Thyroid gland (tissue), 4 donors: Measurements from ENCODE around the gene RPL18A. TPM values are rescaled to one million over a fixed set of nuclear protein-coding genes. Genes with fewer than 3 reads are reported as not detected.

ENCODE experiments used
- DNase-seq, 2 donors: peaks; one replicate each; pipeline ENCODE4 v3.0.0-alpha.2; 2019
- H3K27ac ChIP-seq, 3 donors: fragments of 200-600 bp; sonication (generic); 1 replicate in 2 of 3; 2 replicates in 1 of 3; pipeline ENCODE4 v1.5.1; 2016 to 2019; ENCODE audit warnings: mild to moderate bottlenecking in 1 of 3, moderate library complexity in 1 of 3
- H3K27me3 ChIP-seq: fragments of 200-600 bp; sonication (generic); one replicate; pipeline ENCODE4 v1.5.1; 2019
- H3K36me3 ChIP-seq, 2 donors: fragments of 200-600 bp; sonication (generic); one replicate each; pipeline ENCODE4 v1.5.1; 2016 to 2019
- H3K4me1 ChIP-seq, 2 donors: fragments of 200-600 bp; sonication (generic); one replicate each; pipeline ENCODE4 v1.5.1; 2017 to 2019
- H3K4me3 ChIP-seq, 3 donors: fragments of 200-600 bp; sonication (generic); replicated peaks in 1 of 3; 1 replicate in 2 of 3; 2 replicates in 1 of 3; pipeline ENCODE4 v1.5.1; 2016; ENCODE audit warnings: mild to moderate bottlenecking in 1 of 3
- H3K9me3 ChIP-seq: fragments of 200-600 bp; sonication (generic); one replicate; pipeline ENCODE4 v1.5.1; 2017
- POLR2A ChIP-seq, 2 donors: fragments of 450-650 bp; IDR thresholded peaks; one replicate each; pipeline ENCODE4 v1.6.1; 2017; ENCODE audit warnings: antibody characterized with exemption in 2 of 2, mild to moderate bottlenecking in 2 of 2, moderate library complexity in 1 of 2
- WGBS, 2 donors: methylation state at CpG; one replicate each; pipeline ENCODE4 v1.1.5; 2017; 5-methylcytosine and 5-hydroxymethylcytosine counted together
- intact Hi-C: fragments of 100-400 bp; cut with DNase I; formaldehyde crosslinking; loops from one replicate; pipeline ENCODE4 v1.15.1; 2023
- total RNA-seq, 4 donors: library from RNA; depleted of rRNA; stranded (reverse); fragments of >200 nt; gene quantifications; one replicate each; pipeline ENCODE4 v1.2.3, GENCODE V29; 2016
- TF ChIP-seq, protein P1 (sequence below), 6 experiments: fragments of 200-600 bp in 3 of 6; fragments of 450-650 bp in 3 of 6; sonication (generic) in 3 of 6; IDR thresholded peaks; one replicate each; pipeline ENCODE4 v1.5.1; 2016 to 2019; ENCODE audit warnings: antibody characterized with exemption in 6 of 6, mild to moderate bottlenecking in 2 of 6, inconsistent platforms in 1 of 6, moderate library complexity in 1 of 6

Gene RPL18A
- total RNA-seq, 4 donors from 2014 or later: 718 to 1,678 (median 1,197) TPM

DNA sequence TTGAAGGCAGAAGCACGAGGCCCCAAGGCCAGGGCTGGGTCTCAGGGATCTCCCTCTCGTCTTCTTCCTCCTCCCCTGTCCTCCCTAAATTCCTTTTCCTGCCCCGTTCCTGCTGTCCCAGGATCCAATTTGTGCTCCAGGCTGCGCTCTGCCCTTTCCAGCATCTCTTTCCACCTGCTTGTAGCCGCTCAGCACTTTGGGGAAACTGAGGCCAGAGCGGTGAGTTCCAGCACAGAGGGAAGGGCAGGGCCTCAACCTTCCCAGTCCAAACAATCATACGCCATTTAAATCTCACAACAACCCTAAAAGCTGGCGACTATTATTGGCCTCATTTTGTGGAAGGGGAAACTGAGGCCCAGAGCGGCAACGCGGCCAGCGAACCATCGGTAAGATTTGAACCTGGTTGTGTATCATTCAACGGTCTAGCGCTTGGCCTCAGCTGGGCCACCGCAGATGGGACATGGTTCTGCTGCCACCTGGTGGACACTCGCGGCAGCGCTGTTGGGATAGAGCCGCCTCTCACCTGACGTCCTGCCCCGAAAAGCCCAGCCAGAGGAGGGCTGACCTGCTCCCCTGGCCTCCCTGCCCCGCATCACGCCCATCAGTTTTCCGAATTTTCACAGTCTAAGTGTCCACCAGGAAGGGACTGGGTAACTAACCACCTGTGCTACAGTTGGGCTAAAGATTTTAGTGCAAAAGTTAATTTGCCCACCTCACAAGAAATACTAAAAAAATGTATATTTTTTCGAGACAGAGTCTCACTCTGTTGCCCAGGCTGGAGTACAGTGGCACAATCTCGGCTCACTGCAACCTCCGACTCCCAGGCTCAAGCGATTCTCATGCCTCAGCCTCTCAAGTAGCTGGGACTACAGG lies 4.2 kb upstream of the RPL18A start:
- no peak overlapping the region for H3K4me3 ChIP-seq
- intact Hi-C loops: loop anchor here (5.0 kb wide), 1 partner anchor 148 kb away; no protein-coding TSS in a partner anchor
- 14 to 16% methylated on average over 27 of the region's 29 CpGs for WGBS, 2 donors
- TF ChIP-seq, protein P1, sequence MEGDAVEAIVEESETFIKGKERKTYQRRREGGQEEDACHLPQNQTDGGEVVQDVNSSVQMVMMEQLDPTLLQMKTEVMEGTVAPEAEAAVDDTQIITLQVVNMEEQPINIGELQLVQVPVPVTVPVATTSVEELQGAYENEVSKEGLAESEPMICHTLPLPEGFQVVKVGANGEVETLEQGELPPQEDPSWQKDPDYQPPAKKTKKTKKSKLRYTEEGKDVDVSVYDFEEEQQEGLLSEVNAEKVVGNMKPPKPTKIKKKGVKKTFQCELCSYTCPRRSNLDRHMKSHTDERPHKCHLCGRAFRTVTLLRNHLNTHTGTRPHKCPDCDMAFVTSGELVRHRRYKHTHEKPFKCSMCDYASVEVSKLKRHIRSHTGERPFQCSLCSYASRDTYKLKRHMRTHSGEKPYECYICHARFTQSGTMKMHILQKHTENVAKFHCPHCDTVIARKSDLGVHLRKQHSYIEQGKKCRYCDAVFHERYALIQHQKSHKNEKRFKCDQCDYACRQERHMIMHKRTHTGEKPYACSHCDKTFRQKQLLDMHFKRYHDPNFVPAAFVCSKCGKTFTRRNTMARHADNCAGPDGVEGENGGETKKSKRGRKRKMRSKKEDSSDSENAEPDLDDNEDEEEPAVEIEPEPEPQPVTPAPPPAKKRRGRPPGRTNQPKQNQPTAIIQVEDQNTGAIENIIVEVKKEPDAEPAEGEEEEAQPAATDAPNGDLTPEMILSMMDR (IDR thresholded peaks at IDR 0.05): peak; percentile 80 to 96 (median 93)
- TF ChIP-seq POLR2A (IDR thresholded peaks at IDR 0.05): no peak
- no peak overlapping the region for H3K27ac ChIP-seq
- peaks cover 0 to 2% of the 10 kb centered on the region in 2 donors for H3K4me1 ChIP-seq
- H3K27me3 ChIP-seq: no peaks in the 10 kb centered on the region
- peak; percentile 80 to 85 for DNase-seq
- no peaks in the 10 kb centered on the region for H3K36me3 ChIP-seq
- H3K9me3 ChIP-seq: no peaks in the 10 kb centered on the region

DNA sequence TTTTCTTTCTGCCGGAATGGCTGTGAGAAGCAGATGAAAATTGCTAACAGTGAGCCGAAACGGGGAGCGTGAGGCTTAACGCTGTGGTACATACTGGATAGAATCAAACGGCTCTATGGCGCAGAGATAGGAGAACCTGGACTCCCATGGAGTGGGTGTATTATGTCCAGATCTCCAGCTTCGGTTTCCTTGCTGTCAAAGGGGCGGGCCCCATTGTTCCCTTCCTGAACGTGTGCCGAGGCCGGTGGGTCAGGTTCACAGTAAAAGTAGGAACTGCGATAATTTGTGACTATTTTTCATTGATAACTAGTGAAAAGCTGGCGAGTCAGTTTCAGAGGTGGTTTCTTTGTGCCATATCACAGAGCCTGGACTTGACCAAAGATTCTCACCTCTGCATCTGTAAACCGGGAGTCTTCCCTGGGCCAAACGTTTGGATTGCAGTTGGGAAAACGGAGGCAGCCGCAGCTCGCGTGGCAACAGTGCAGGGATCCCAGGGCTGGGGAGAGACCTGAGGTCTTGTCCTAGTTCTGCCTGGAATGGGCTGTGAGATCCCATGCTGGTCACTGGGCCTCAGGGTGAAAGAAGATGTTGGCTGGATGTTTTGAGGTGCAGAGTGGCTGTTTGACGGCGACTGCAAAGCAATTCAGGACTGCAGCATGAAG lies 752 bp downstream of the RPL18A start:
- 0 to 3% methylated on average over 22 of the region's 22 CpGs for WGBS, 2 donors
- Histone ChIP-seq H3K36me3 (peaks cover 24 to 30% of the 10 kb centered on the region in 2 donors), H3K4me1 (peaks cover 46 to 48% of the 10 kb centered on the region in 2 donors), H3K27ac (peak overlapping the region; percentile 72 to 94 (median 84)), H3K9me3 (no peaks in the 10 kb centered on the region), H3K27me3 (no peaks in the 10 kb centered on the region), H3K4me3 (peak overlapping the region; percentile 55 to 92 (median 80))
- DNase-seq: no peak
- TF ChIP-seq, protein P1 (IDR thresholded peaks at IDR 0.05): no peak
- no peak for TF ChIP-seq POLR2A (IDR thresholded peaks at IDR 0.05)
- intact Hi-C loops: loop anchor here (5.0 kb wide), 2 partner anchors 137 to 197 kb away; no protein-coding TSS in a partner anchor

DNA sequence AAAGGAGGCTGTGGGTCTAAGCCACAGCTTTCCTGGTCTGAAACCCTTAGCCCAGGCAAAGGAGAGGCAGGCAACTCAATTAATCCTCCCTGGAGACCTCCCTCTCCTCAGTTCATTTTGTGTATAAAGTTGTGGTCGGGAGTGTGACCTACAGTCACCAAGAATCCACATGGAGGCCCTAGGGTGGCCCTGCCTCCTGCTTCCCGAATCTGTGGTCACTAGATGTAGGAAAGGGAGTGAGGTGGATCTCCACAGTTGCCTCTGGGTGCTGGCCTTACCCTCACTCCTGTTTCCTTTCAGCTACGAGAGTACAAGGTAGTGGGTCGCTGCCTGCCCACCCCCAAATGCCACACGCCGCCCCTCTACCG lies 1.3 kb downstream of the RPL18A start:
- Histone ChIP-seq H3K27ac (peak overlapping the region in 2 of 3 donors; percentile 84 to 94), H3K4me3 (peak overlapping the region in 2 of 3 donors; percentile 80 to 92), H3K4me1 (peaks cover 46 to 53% of the 10 kb centered on the region in 2 donors), H3K27me3 (no peaks in the 10 kb centered on the region), H3K9me3 (no peaks in the 10 kb centered on the region), H3K36me3 (peaks cover 24 to 30% of the 10 kb centered on the region in 2 donors)
- no peak for DNase-seq
- 50 to 53% methylated on average over 7 of the region's 7 CpGs for WGBS, 2 donors
- TF ChIP-seq, protein P1 (IDR thresholded peaks at IDR 0.05): no peak
- no peak for TF ChIP-seq POLR2A (IDR thresholded peaks at IDR 0.05)
- intact Hi-C loops: loop anchor here (5.0 kb wide), 2 partner anchors 136 to 196 kb away; no protein-coding TSS in a partner anchor

DNA sequence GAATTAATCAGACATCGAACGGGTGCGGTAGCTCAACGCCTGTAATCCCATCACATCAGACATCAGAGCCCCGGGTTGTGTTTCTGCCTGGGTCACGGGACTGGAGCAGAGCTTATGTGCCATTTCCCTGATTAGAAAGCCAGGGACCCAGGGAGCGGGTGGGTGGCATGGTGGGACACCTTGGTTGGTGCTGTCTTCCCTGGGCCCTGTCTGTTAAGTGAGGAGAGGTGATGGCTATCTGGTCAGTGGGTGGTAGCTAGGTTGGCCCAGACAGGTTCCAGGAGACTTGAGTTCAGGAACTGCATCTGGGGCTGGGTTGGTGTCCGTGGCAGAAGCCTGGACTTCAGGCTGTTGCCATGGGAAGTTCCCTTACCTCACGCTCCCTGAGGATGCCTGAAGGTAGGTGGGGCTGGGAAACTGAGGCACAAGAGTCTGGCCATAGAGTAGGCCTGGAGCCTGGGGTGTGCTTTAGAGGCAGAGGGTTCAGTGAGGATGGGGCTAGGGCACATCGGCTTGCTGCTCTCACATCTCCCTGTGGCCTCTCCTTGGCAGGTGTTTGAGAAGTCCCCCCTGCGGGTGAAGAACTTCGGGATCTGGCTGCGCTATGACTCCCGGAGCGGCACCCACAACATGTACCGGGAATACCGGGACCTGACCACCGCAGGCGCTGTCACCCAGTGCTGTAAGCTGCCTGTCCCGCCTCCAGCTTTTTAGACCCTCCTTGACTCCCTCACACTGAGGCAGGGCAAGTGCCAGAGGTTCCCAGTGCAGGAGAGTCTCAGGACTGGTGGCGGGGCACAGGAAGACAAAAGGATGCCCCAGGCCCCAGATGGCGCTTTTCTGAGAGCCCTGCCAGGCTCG lies 2.1 kb downstream of the RPL18A start:
- intact Hi-C loops: loop anchor here (5.0 kb wide), 2 partner anchors 136 to 196 kb away; no protein-coding TSS in a partner anchor
- Histone ChIP-seq H3K4me1 (peaks cover 48 to 61% of the 10 kb centered on the region in 2 donors), H3K4me3 (no peak overlapping the region), H3K36me3 (peaks cover 24 to 30% of the 10 kb centered on the region in 2 donors), H3K27ac (peak overlapping the region; percentile 63 to 85 (median 84)), H3K27me3 (no peaks in the 10 kb centered on the region), H3K9me3 (no peaks in the 10 kb centered on the region)
- no peak for DNase-seq
- 78 to 86% methylated on average over 15 to 22 of the region's 23 CpGs for WGBS, 2 donors
- no peak for TF ChIP-seq POLR2A (IDR thresholded peaks at IDR 0.05)
- TF ChIP-seq, protein P1 (IDR thresholded peaks at IDR 0.05): no peak
